Measurements from ENCODE around the gene COX17. TPM values are rescaled to one million over a fixed set of nuclear protein-coding genes. Genes with fewer than 3 reads are reported as not detected.
"Not testable (repeated sequence)": the region's sequence is repeated elsewhere in the genome, so short reads cannot be mapped to it uniquely, and the experiment has no call there.

Gene COX17
- polyA plus RNA-seq, 3 donors: 41.4 to 48.1 (median 44.0) TPM

GRCh38 chr3:119683421-119683820 is 6.2 kb upstream of the COX17 start:
- no peak for DNase-seq (ENCODE audit: extremely low read depth in 1 of 11, low read depth in 9 of 11, low spot score in 4 of 11)

GRCh38 chr3:119681279-119681678 is 4.1 kb upstream of the COX17 start:
- no peak for DNase-seq (ENCODE audit: extremely low read depth in 1 of 11, low read depth in 9 of 11, low spot score in 4 of 11)

- no peak for DNase-seq (ENCODE audit: extremely low read depth in 1 of 11, low read depth in 9 of 11, low spot score in 4 of 11)
Measured at GRCh38 chr3:119679874-119680273, 2.7 kb upstream of the COX17 start.

- not testable (repeated sequence) for DNase-seq (ENCODE audit: extremely low read depth in 1 of 11, low read depth in 9 of 11, low spot score in 4 of 11)
Measured at GRCh38 chr3:119678209-119678608, 1.0 kb upstream of the COX17 start.

- no peak for DNase-seq (ENCODE audit: extremely low read depth in 1 of 11, low read depth in 9 of 11, low spot score in 4 of 11)
Measured at GRCh38 chr3:119677641-119677934, 382 bp upstream of the COX17 start.

- no peak for DNase-seq (ENCODE audit: extremely low read depth in 1 of 11, low read depth in 9 of 11, low spot score in 4 of 11)
Measured at GRCh38 chr3:119676020-119676419, 1.2 kb downstream of the COX17 start.

GRCh38 chr3:119675188-119675874 is 1.9 kb downstream of the COX17 start:
- DNase-seq (ENCODE audit: extremely low read depth in 1 of 11, low read depth in 9 of 11, low spot score in 4 of 11): no peak

GRCh38 chr3:119673875-119674274 is 3.3 kb downstream of the COX17 start:
- no peak for DNase-seq (ENCODE audit: extremely low read depth in 1 of 11, low read depth in 9 of 11, low spot score in 4 of 11)

GRCh38 chr3:119672776-119673175 is 4.4 kb downstream of the COX17 start:
- DNase-seq (ENCODE audit: extremely low read depth in 1 of 11, low read depth in 9 of 11, low spot score in 4 of 11): no peak

GRCh38 chr3:119669906-119670570 is 7.2 kb downstream of the COX17 start:
- no peak for DNase-seq (ENCODE audit: extremely low read depth in 1 of 11, low read depth in 9 of 11, low spot score in 4 of 11)

- DNase-seq (ENCODE audit: extremely low read depth in 1 of 11, low read depth in 9 of 11, low spot score in 4 of 11): no peak
Measured at GRCh38 chr3:119665954-119666559, 11.1 kb downstream of the COX17 start.

- no peak for DNase-seq (ENCODE audit: extremely low read depth in 1 of 11, low read depth in 9 of 11, low spot score in 4 of 11)
Measured at GRCh38 chr3:119664850-119665379, 12.3 kb downstream of the COX17 start.

- no peak for DNase-seq (ENCODE audit: extremely low read depth in 1 of 11, low read depth in 9 of 11, low spot score in 4 of 11)
Measured at GRCh38 chr3:119664370-119664769, 12.8 kb downstream of the COX17 start.

GRCh38 chr3:119663885-119664284 is 13.3 kb downstream of the COX17 start:
- DNase-seq (ENCODE audit: extremely low read depth in 1 of 11, low read depth in 9 of 11, low spot score in 4 of 11): no peak

- DNase-seq (ENCODE audit: extremely low read depth in 1 of 11, low read depth in 9 of 11, low spot score in 4 of 11): no peak
Measured at GRCh38 chr3:119662604-119663373, 14.4 kb downstream of the COX17 start.

- no peak for DNase-seq (ENCODE audit: extremely low read depth in 1 of 11, low read depth in 9 of 11, low spot score in 4 of 11)
Measured at GRCh38 chr3:119660474-119661440, 16.4 kb downstream of the COX17 start, which contains the start of gene POPDC2. TSS of gene POPDC2 (minus strand) at chr3:119660589. CDS start at chr3:119660423, 166 bp downstream.

GRCh38 chr3:119659606-119660291 is 17.5 kb downstream of the COX17 start:
- no peak for DNase-seq (ENCODE audit: extremely low read depth in 1 of 11, low read depth in 9 of 11, low spot score in 4 of 11)

- DNase-seq (ENCODE audit: extremely low read depth in 1 of 11, low read depth in 9 of 11, low spot score in 4 of 11): no peak
Measured at GRCh38 chr3:119658994-119659393, 18.2 kb downstream of the COX17 start.
